ENCODE results near the gene RAB3IL1.

The RAB3IL1 gene

DNA sequence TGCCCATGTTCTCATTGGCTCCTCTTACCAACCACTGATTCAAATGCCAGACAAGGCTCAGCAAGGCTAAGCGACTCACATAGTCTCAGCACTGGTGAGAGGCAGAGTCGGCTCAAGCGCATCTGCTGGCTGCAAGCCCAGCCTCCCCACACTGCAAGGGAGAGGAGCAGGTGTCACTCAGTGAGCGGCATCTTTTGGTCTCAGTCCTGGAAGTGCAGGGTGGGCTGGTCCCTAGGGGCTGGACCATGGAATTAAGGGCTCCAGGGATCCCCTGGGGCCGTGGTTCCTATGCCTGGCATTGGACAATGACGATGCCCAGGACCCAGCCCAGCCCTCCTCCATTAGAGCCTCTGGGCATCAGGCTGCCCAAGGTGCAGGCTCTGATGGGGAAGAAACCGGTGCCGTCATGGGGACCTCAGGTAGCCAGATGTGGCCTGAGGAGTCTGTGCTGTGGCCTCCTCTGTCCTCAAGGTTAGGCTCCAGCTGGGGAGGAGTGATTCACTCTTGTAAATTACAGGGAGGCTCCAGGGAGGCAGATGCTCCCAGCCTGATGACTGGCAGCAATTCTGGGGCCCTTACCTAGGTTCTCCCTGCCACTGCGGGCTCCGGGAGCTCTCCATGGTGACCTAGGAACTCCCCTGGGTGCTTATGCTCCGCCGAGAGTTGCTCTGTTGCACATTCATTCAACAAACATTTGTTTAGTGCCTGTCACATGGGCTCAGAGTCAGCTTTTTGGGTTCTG, 61.3 kb downstream of the RAB3IL1 start:
- 94 to 95% methylated on average over 12 of the region's 12 CpGs for WGBS, 2 experiments
- no peaks in the 10 kb centered on the region for H3K4me1 ChIP-seq (ENCODE audit: control insufficient read depth, insufficient read depth, low read length)
- H3K27me3 ChIP-seq (ENCODE audit: control insufficient read depth, insufficient read depth, low read length, poor library complexity, severe bottlenecking), result no peaks in the 10 kb centered on the region
- H3K27ac ChIP-seq (ENCODE audit: insufficient read depth, low read depth, low read length, poor library complexity, severe bottlenecking), result no peak overlapping the region
- peaks cover 71% of the 10 kb centered on the region for H3K36me3 ChIP-seq (ENCODE audit: control insufficient read depth, insufficient read depth, low read length)
- H3K4me3 ChIP-seq (ENCODE audit: insufficient read depth, low read depth, low read length), result no peak overlapping the region
- no peaks in the 10 kb centered on the region for H3K9me3 ChIP-seq (ENCODE audit: control insufficient read depth, low read length)

DNA sequence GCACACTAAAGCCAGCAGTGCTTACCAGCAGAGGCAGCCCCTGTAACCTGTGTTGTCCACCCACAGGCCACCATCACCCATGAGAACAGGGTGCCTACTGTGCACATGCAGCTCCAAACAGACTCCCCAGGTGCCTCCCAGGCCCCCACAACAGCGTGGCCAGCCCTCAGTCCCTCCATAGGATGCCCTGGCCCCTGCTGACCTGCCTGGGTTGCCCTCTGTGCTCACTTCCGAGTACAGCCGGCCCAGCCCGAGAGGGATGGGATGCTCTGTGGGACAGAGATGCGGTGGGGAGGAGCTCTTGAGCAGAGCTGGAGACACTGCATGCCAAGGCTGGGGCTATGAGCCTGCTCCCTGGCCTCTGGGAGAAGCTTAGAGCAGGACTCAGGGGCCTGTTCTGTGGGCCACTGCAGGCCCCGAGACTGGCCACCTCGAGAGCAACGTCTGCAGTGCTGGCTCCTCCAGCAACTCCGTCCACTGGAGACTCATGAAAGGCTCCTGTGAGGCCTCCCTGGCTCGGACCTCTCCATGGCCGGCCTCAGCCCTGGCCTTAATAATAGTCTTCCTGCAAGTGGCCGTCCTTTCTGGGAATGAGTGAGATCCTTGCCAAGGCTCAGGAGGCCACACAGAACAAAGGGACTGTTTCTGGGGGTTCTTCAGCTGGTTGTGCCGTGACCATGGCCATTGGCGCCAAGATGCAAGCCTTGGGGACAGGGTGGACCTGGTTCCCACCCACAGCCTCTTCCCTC, 62.2 kb downstream of the RAB3IL1 start:
- no peak overlapping the region for H3K27ac ChIP-seq (ENCODE audit: insufficient read depth, low read depth, low read length, poor library complexity, severe bottlenecking)
- peaks cover 70% of the 10 kb centered on the region for H3K36me3 ChIP-seq (ENCODE audit: control insufficient read depth, insufficient read depth, low read length)
- H3K4me3 ChIP-seq (ENCODE audit: insufficient read depth, low read depth, low read length), result no peak overlapping the region
- no peaks in the 10 kb centered on the region for H3K4me1 ChIP-seq (ENCODE audit: control insufficient read depth, insufficient read depth, low read length)
- H3K9me3 ChIP-seq (ENCODE audit: control insufficient read depth, low read length), result no peaks in the 10 kb centered on the region
- no peaks in the 10 kb centered on the region for H3K27me3 ChIP-seq (ENCODE audit: control insufficient read depth, insufficient read depth, low read length, poor library complexity, severe bottlenecking)
- 95 to 96% methylated on average over 14 of the region's 14 CpGs for WGBS, 2 experiments

DNA sequence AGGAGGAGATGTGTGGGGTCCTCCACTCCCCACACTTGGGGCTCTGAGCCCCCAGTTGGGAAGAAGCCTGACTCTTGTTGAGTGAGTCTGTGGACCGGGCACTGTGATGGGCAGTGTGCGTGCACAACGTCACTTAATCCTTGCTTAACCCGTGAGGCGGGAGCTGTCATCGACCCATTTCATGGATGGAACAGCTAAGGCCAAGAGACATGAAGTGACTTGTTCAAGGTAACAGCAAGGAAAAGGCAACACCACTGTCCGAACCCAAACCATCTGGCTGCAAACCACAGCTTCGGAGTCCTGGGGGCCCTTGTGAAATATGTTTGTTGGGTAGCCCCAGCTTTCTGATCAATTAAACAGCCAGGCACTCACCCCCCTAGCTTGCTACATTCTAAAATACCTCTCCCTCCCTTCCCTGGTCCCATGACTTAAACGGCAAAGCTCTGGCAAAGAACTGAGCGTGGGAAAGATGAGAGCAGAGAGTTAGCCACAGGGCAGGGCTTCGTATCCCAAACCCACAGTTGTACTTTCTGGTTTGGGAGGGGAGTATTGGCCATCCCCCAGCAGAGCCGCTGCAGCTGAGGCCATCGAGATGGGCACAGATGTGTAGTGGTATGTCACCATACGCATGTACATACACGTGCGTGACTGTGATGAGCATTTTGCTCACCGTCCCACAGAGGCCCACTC, 63.0 kb downstream of the RAB3IL1 start:
- Histone ChIP-seq H3K4me3 (ENCODE audit: insufficient read depth, low read depth, low read length) (no peak overlapping the region), H3K9me3 (ENCODE audit: control insufficient read depth, low read length) (no peaks in the 10 kb centered on the region), H3K36me3 (ENCODE audit: control insufficient read depth, insufficient read depth, low read length) (peaks cover 71% of the 10 kb centered on the region), H3K4me1 (ENCODE audit: control insufficient read depth, insufficient read depth, low read length) (no peaks in the 10 kb centered on the region), H3K27me3 (ENCODE audit: control insufficient read depth, insufficient read depth, low read length, poor library complexity, severe bottlenecking) (no peaks in the 10 kb centered on the region), H3K27ac (ENCODE audit: insufficient read depth, low read depth, low read length, poor library complexity, severe bottlenecking) (no peak overlapping the region)
- WGBS, 2 experiments, result 95 to 96% methylated on average over 17 of the region's 17 CpGs

DNA sequence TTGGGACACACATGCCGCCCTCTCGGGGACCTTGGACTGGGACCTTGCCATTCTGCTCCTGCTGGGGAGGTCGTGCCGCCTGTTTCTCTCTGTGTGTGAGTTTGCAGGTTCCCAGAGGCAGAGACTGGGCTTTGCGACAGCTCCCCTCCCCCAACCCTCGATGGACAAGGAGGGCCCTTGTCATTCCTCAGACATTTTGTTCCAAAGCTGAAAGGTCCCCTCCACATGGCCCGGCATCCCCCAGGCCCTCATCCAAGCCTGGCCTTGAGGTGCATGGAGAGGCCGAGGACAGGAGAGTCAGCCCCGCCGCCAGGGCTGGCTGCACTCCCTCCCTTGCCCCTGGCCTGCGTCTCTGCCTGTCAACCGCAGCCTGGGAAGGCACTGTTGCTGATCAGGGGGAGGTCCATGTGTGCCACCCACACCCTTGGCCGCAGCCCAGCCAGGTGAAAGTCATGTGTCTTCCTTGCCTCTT, 63.6 kb downstream of the RAB3IL1 start:
- Histone ChIP-seq H3K27me3 (ENCODE audit: control insufficient read depth, insufficient read depth, low read length, poor library complexity, severe bottlenecking) (no peaks in the 10 kb centered on the region), H3K9me3 (ENCODE audit: control insufficient read depth, low read length) (no peaks in the 10 kb centered on the region), H3K36me3 (ENCODE audit: control insufficient read depth, insufficient read depth, low read length) (peaks cover 73% of the 10 kb centered on the region), H3K4me1 (ENCODE audit: control insufficient read depth, insufficient read depth, low read length) (no peaks in the 10 kb centered on the region), H3K4me3 (ENCODE audit: insufficient read depth, low read depth, low read length) (no peak overlapping the region), H3K27ac (ENCODE audit: insufficient read depth, low read depth, low read length, poor library complexity, severe bottlenecking) (no peak overlapping the region)
- WGBS, 2 experiments, result 90 to 92% methylated on average over 13 of the region's 13 CpGs

DNA sequence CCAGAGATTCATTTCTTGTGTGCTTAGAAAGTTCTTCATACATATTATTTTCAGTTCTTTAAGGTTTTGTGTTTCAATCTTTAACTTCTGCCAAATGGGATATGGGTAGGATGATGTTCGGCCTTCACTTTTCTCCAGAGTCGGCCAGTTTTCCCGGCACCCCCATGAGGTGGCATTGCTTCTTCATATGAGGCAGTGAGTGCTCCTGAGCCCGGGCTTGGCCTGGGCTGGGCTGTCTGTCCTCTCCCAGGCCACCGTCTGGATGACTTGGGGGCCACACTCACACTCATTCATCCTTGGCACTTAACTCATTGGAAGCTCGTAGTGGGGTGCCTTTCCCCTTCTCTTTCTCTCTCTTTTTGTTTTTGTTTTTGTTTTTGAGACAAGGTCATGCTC, 65.5 kb downstream of the RAB3IL1 start:
- WGBS, 2 experiments, result 91 to 94% methylated on average over 6 of the region's 6 CpGs
- H3K27ac ChIP-seq (ENCODE audit: insufficient read depth, low read depth, low read length, poor library complexity, severe bottlenecking), result no peak overlapping the region
- no peaks in the 10 kb centered on the region for H3K9me3 ChIP-seq (ENCODE audit: control insufficient read depth, low read length)
- peaks cover 78% of the 10 kb centered on the region for H3K36me3 ChIP-seq (ENCODE audit: control insufficient read depth, insufficient read depth, low read length)
- H3K4me3 ChIP-seq (ENCODE audit: insufficient read depth, low read depth, low read length), result no peak overlapping the region
- H3K27me3 ChIP-seq (ENCODE audit: control insufficient read depth, insufficient read depth, low read length, poor library complexity, severe bottlenecking), result no peaks in the 10 kb centered on the region
- H3K4me1 ChIP-seq (ENCODE audit: control insufficient read depth, insufficient read depth, low read length), result no peaks in the 10 kb centered on the region

DNA sequence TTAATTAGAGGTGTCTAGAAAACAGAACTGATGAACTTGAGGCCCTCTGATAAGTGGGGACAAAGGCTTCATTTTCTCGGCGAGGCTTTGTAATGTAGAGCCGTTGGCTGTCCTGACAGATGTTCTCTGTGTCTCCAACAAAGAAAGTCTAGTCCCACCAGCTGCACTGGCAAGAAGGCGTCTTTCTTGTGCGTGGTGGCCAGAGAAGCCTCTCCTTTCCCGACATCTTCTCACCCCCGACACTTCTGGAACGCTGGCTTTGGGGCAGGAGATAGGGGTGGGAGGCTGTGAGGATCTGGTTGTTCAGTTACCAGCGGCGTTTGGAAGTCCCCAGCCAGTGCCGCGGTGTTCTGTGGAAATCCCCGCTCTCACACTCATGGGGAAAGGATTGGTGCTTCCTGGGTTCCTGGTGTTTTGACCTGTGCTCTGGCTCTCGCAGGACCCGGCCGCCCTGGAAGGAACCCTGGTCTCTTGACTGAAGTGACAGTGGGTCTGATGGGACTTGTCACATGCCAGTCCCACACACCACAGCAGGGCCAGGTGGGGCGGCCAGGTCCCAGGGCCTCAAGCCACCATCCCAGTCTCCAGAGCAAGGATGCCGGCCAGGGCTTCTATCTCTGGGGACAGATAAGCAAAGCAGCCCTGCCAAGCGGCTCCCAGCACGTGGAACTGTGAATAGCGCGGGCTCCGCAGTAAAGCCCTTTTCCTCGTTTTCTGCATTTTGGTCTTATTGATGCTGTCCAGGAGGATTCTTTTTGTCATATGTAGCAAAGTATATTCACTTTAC, 66.1 kb downstream of the RAB3IL1 start:
- no peak overlapping the region for H3K4me3 ChIP-seq (ENCODE audit: insufficient read depth, low read depth, low read length)
- 91 to 97% methylated on average over 24 of the region's 24 CpGs for WGBS, 2 experiments
- H3K9me3 ChIP-seq (ENCODE audit: control insufficient read depth, low read length), result no peaks in the 10 kb centered on the region
- peaks cover 73% of the 10 kb centered on the region for H3K36me3 ChIP-seq (ENCODE audit: control insufficient read depth, insufficient read depth, low read length)
- H3K27me3 ChIP-seq (ENCODE audit: control insufficient read depth, insufficient read depth, low read length, poor library complexity, severe bottlenecking), result no peaks in the 10 kb centered on the region
- H3K4me1 ChIP-seq (ENCODE audit: control insufficient read depth, insufficient read depth, low read length), result no peaks in the 10 kb centered on the region
- no peak overlapping the region for H3K27ac ChIP-seq (ENCODE audit: insufficient read depth, low read depth, low read length, poor library complexity, severe bottlenecking)

DNA sequence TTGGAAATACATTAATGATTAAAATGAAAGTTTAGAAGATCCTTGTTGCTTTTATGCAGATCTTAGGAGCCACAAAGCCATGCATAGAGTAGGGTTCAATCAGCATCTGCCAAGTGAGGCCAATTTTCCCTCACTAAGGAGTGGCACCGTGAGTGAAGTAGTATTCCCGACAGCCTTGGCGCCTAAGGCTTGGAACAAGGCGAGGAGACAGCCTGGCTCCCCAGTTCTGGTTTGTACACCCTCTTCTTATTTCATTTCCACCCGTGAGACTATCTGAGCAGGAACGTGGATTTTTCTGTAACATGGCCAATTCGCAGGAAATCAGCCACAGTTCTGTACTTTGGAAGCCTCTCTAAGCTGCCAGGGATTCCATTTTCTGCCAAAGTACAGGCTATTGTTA, 66.7 kb downstream of the RAB3IL1 start:
- Histone ChIP-seq H3K4me1 (ENCODE audit: control insufficient read depth, insufficient read depth, low read length) (no peaks in the 10 kb centered on the region), H3K27me3 (ENCODE audit: control insufficient read depth, insufficient read depth, low read length, poor library complexity, severe bottlenecking) (no peaks in the 10 kb centered on the region), H3K9me3 (ENCODE audit: control insufficient read depth, low read length) (no peaks in the 10 kb centered on the region), H3K36me3 (ENCODE audit: control insufficient read depth, insufficient read depth, low read length) (peaks cover 67% of the 10 kb centered on the region), H3K27ac (ENCODE audit: insufficient read depth, low read depth, low read length, poor library complexity, severe bottlenecking) (no peak overlapping the region), H3K4me3 (ENCODE audit: insufficient read depth, low read depth, low read length) (no peak overlapping the region)
- WGBS, 2 experiments, result 96 to 97% methylated on average over 7 of the region's 7 CpGs

- Histone ChIP-seq H3K36me3 (ENCODE audit: control insufficient read depth, insufficient read depth, low read length) (peaks cover 54% of the 10 kb centered on the region), H3K9me3 (ENCODE audit: control insufficient read depth, low read length) (no peaks in the 10 kb centered on the region), H3K4me3 (ENCODE audit: insufficient read depth, low read depth, low read length) (no peak overlapping the region), H3K27me3 (ENCODE audit: control insufficient read depth, insufficient read depth, low read length, poor library complexity, severe bottlenecking) (no peaks in the 10 kb centered on the region), H3K27ac (ENCODE audit: insufficient read depth, low read depth, low read length, poor library complexity, severe bottlenecking) (no peak overlapping the region), H3K4me1 (ENCODE audit: control insufficient read depth, insufficient read depth, low read length) (no peaks in the 10 kb centered on the region)
- 94 to 95% methylated on average over 9 of the region's 9 CpGs for WGBS, 2 experiments
Observed at GRCh38 chr11:61848631-61849030, 68.7 kb downstream of the RAB3IL1 start.

DNA sequence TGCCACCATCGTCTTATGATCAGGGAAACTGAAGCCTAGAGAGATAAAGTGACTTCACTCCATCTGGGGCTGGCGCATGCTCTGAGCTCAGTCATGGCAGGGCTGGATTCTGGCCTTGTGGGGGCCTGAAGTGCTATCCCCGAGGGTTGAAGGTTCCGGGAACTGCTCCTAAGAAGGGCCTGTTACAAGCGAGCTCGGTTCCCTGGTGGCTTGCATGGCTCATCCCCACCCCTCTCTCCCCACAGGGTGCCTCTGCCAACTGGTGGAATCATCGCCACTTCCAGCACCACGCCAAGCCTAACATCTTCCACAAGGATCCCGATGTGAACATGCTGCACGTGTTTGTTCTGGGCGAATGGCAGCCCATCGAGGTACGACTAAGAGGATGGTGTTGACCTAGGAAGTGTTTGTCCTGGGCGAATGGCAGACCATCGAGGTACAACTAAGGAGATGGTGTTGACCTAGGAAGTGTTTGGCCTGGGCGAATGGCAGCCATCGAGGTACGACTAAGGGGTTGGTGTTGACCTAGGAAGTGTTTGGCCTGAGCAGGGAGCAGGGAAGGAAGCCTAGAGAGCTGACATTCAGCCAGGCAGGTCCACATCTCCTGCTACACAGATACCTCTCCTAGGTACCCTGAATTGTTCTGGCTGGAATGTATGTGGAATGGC, 69.3 kb downstream of the RAB3IL1 start:
- H3K9me3 ChIP-seq (ENCODE audit: control insufficient read depth, low read length), result no peaks in the 10 kb centered on the region
- no peak overlapping the region for H3K27ac ChIP-seq (ENCODE audit: insufficient read depth, low read depth, low read length, poor library complexity, severe bottlenecking)
- peaks cover 54% of the 10 kb centered on the region for H3K36me3 ChIP-seq (ENCODE audit: control insufficient read depth, insufficient read depth, low read length)
- no peaks in the 10 kb centered on the region for H3K27me3 ChIP-seq (ENCODE audit: control insufficient read depth, insufficient read depth, low read length, poor library complexity, severe bottlenecking)
- WGBS, 2 experiments, result 95 to 96% methylated on average over 18 of the region's 18 CpGs
- no peak overlapping the region for H3K4me3 ChIP-seq (ENCODE audit: insufficient read depth, low read depth, low read length)
- no peaks in the 10 kb centered on the region for H3K4me1 ChIP-seq (ENCODE audit: control insufficient read depth, insufficient read depth, low read length)
